ENCODE results near the gene IGFLR1. TPM values are rescaled to one million over a fixed set of nuclear protein-coding genes. Genes with fewer than 3 reads are reported as not detected.

IGFLR1 gene
- total and polyA plus RNA-seq, 2 of the 8 experiments (the other 6 are each of a cell fraction or from before 2014, with no cell fraction given), result 8.4 to 28.9 TPM

- Histone ChIP-seq H2BK20ac (ENCODE audit: low read length) (0 out of 2 replicates have a peak overlapping the region, but pooled peaks have one; percentile 37), H3K23ac (ENCODE audit: insufficient read length) (no peak overlapping the region), H3K4me2 (ENCODE audit: insufficient read depth in 1 of 2, low read depth in 2 of 2, low read length in 2 of 2) (no peak overlapping the region), H3K4me3 (ENCODE audit: extremely low read depth in 1 of 4, insufficient read depth in 2 of 4, low read depth in 3 of 4, low read length in 4 of 4) (no peak overlapping the region), H3K18ac (ENCODE audit: extremely low read depth, low read length) (no peak overlapping the region), H2BK12ac (ENCODE audit: low read depth, low read length) (no peak overlapping the region), H3K36me3 (ENCODE audit: control insufficient read depth in 2 of 4, insufficient read depth in 4 of 4, low read length in 3 of 4) (no peaks in the 10 kb centered on the region), H2AFZ (ENCODE audit: low read length) (no peak overlapping the region), H3K9ac (replicated peaks in 1 of 4; ENCODE audit: extremely low read depth in 1 of 4, low read depth in 3 of 4, low read length in 3 of 4) (no peak overlapping the region), H3K4me1 (replicated peaks in 1 of 4; ENCODE audit: control insufficient read depth in 3 of 4, insufficient read depth in 4 of 4, low read length in 3 of 4) (no peaks in the 10 kb centered on the region), H3K79me1 (ENCODE audit: low read depth, low read length) (no peaks in the 10 kb centered on the region), H2BK120ac (replicated peaks; ENCODE audit: low read depth, low read length) (no peak overlapping the region), H3K4ac (replicated peaks; ENCODE audit: insufficient read length, low read depth, low read length) (no peak overlapping the region), H2BK15ac (ENCODE audit: low read length) (no peak overlapping the region), H3K79me2 (ENCODE audit: control insufficient read depth in 1 of 2, insufficient read depth in 2 of 2, low read length in 2 of 2) (no peaks in the 10 kb centered on the region), H3K27me3 (replicated peaks in 1 of 4; ENCODE audit: control insufficient read depth in 3 of 4, extremely low read depth in 1 of 4, insufficient read depth in 3 of 4, low read length in 3 of 4) (no peaks in the 10 kb centered on the region), H4K20me1 (replicated peaks in 1 of 2; ENCODE audit: control insufficient read depth in 1 of 2, insufficient read depth in 2 of 2, low read length in 2 of 2) (no peaks in the 10 kb centered on the region), H2BK5ac (ENCODE audit: low read depth, low read length) (no peak overlapping the region), H3K23me2 (ENCODE audit: low read depth, low read length) (no peaks in the 10 kb centered on the region), H3K9me3 (ENCODE audit: insufficient read depth in 2 of 2, low read depth in 1 of 2, low read length in 1 of 2) (no peaks in the 10 kb centered on the region), H3K14ac (ENCODE audit: insufficient read length) (no peak overlapping the region), H4K91ac (replicated peaks; ENCODE audit: insufficient read length, low read length) (peak overlapping the region; percentile 47), H4K5ac (ENCODE audit: insufficient read length, low read depth, low read length) (no peak overlapping the region), H3K27ac (ENCODE audit: low read depth, low read length) (no peak overlapping the region), H2AK5ac (ENCODE audit: low read depth, low read length) (no peak overlapping the region), H4K8ac (ENCODE audit: extremely low read depth, insufficient read depth, low read length) (no peak overlapping the region), H3K56ac (replicated peaks; ENCODE audit: insufficient read length, low read depth, low read length) (no peak overlapping the region)
- ChIA-PET POLR2A (ENCODE audit: partially characterized antibody) (interaction anchor here (0.7 to 1.9 kb wide), 5 partner anchors 8 to 166 kb away, joined by 3 to 13 read pairs (median 3); partner anchors contain the start of gene ZBTB32), CTCF (ENCODE audit: partially characterized antibody) (interaction anchor here (0.6 to 7.6 kb wide), 25 partner anchors 10 to 177 kb away, joined by 3 to 105 read pairs (median 3); partner anchors contain the start of genes LIN37 and ZBTB32)
- FAIRE-seq (peak; percentile 78), DNase-seq (ENCODE audit: low read depth in 1 of 2, low spot score in 2 of 2) (peak in 1 of 2 experiments; percentile 93)
- WGBS, 2 experiments (ENCODE audit: extremely low coverage in 1 of 2, insufficient coverage in 1 of 2, insufficient read length in 1 of 2, insufficient replicate concordance in 2 of 2, low coverage in 1 of 2, low lambda C conversion rate in 2 of 2, missing lambda C conversion rate in 1 of 2), result 43% methylated on average over 8 of the region's 8 CpGs; no CpG with 5 or more reads in 1 of the 2 experiments
- no peak for TF ChIP-seq CHD2 (IDR thresholded peaks at IDR 0.05; ENCODE audit: low read length)
- TF ChIP-seq MAX (IDR thresholded peaks at IDR 0.05), result no peak; the same call in 1 of the 2 replicates
- no peak for TF ChIP-seq ASH2L (IDR thresholded peaks at IDR 0.05; ENCODE audit: low read length)
- no peak for TF ChIP-seq BRCA1 (IDR thresholded peaks at IDR 0.05; ENCODE audit: low read depth, low read length)
- no peak for TF ChIP-seq CEBPB (IDR thresholded peaks at IDR 0.05; ENCODE audit: low read depth, low read length)
- TF ChIP-seq KDM4A (IDR thresholded peaks at IDR 0.05; ENCODE audit: low read depth, low read length, severe bottlenecking), result no peak
- TF ChIP-seq GTF2F1 (IDR thresholded peaks at IDR 0.05; ENCODE audit: borderline replicate concordance, low read depth, low read length), result no peak
- no peak for TF ChIP-seq SIX5 (IDR thresholded peaks at IDR 0.05; ENCODE audit: low read depth, low read length)
- TF ChIP-seq MAFK (IDR thresholded peaks at IDR 0.05; ENCODE audit: low read depth, low read length), result no peak
- TF ChIP-seq ZNF274 (IDR thresholded peaks at IDR 0.05; ENCODE audit: borderline replicate concordance, extremely low read depth, low read length), result no peak
- TF ChIP-seq SP1 (IDR thresholded peaks at IDR 0.05; ENCODE audit: low read depth, low read length), result no peak
- no peak for TF ChIP-seq SP4 (IDR thresholded peaks at IDR 0.05; ENCODE audit: low read length)
- TF ChIP-seq BACH1 (IDR thresholded peaks at IDR 0.05; ENCODE audit: low read length), result no peak
- 0 out of 2 replicates have a peak, but pooled peaks have one; percentile 34 for TF ChIP-seq RXRA (IDR thresholded peaks at IDR 0.05; ENCODE audit: insufficient read depth, low read depth, low read length)
These were observed 48.2 kb downstream of the IGFLR1 start for GRCh38 chr19:35693835-35694599.

Data from H1 (cell line).